Tibial nerve (tissue), 3 donors: ENCODE results near the gene CNPY3.
"Not testable (repeated sequence)": the region's sequence is repeated elsewhere in the genome, so short reads cannot be mapped to it uniquely, and the experiment has no call there.

Experiments
- CTCF ChIP-seq, 5 experiments: fragments of 200-600 bp in 3 of 5; fragments of 450-650 bp in 2 of 5; sonication (generic) in 3 of 5; IDR thresholded peaks; one replicate each; pipeline ENCODE4 v1.5.1; 2016 to 2019; ENCODE audit warnings: antibody characterized with exemption in 5 of 5, mild to moderate bottlenecking in 3 of 5, moderate library complexity in 2 of 5
- POLR2A ChIP-seq, 2 donors: fragments of 450-650 bp; IDR thresholded peaks; one replicate each; pipeline ENCODE4 v1.6.1; 2017; ENCODE audit warnings: antibody characterized with exemption in 2 of 2, mild to moderate bottlenecking in 2 of 2, moderate library complexity in 2 of 2

GRCh38 chr6:42894041-42894828 lies 35.0 kb upstream of the CNPY3 start:
- TF ChIP-seq CTCF, POLR2A (IDR thresholded peaks at IDR 0.05): not testable (repeated sequence)
